Adipocyte (in vitro differentiated cells): ENCODE measurements around the gene KAT6B.
A peak's percentile ranks its signal among the peaks of the same experiment; 100 is the strongest.

ENCODE experiments used
- DNase-seq: peaks from one replicate; pipeline ENCODE4 v3.0.0-alpha.2; 2015; ENCODE audit warnings: low read depth
- H3K27me3 ChIP-seq: replicated peaks from 2 replicates; pipeline ENCODE4 v1.7.0; 2013; ENCODE audit warnings: mild to moderate bottlenecking, low read length, moderate library complexity; ENCODE audit not compliant: control insufficient read depth, insufficient read depth
- H3K36me3 ChIP-seq: 2 replicates; pipeline ENCODE4 v1.7.0; 2013; ENCODE audit warnings: low read length, mild to moderate bottlenecking, moderate library complexity; ENCODE audit not compliant: control insufficient read depth, insufficient read depth, severe bottlenecking
- H3K4me1 ChIP-seq: 2 replicates; pipeline ENCODE4 v1.7.0; 2013; ENCODE audit warnings: mild to moderate bottlenecking, low read length, moderate library complexity; ENCODE audit not compliant: control insufficient read depth, insufficient read depth
- H3K4me3 ChIP-seq: 2 replicates; pipeline ENCODE4 v1.7.0; 2013; ENCODE audit warnings: mild to moderate bottlenecking, low read length, moderate library complexity
- H3K9ac ChIP-seq: 2 replicates; pipeline ENCODE4 v1.7.0; 2013; ENCODE audit warnings: mild to moderate bottlenecking, low read length, moderate library complexity
- H3K9me3 ChIP-seq: 2 replicates; pipeline ENCODE4 v1.7.0; 2013; ENCODE audit warnings: mild to moderate bottlenecking, low read length, moderate library complexity; ENCODE audit not compliant: control insufficient read depth

Gene KAT6B

GRCh38 chr10:75010373-75010772 is 184.0 kb downstream of the KAT6B start:
- DNase-seq, result no peak
- Histone ChIP-seq H3K4me1 (peaks cover 3% of the 10 kb centered on the region), H3K27me3 (no peaks in the 10 kb centered on the region), H3K4me3 (no peak overlapping the region), H3K36me3 (peaks cover 16% of the 10 kb centered on the region), H3K9me3 (no peaks in the 10 kb centered on the region), H3K9ac (no peak overlapping the region)

GRCh38 chr10:75011221-75011620 is 184.8 kb downstream of the KAT6B start:
- no peak for DNase-seq
- Histone ChIP-seq H3K9me3 (no peaks in the 10 kb centered on the region), H3K4me3 (no peak overlapping the region), H3K9ac (no peak overlapping the region), H3K4me1 (peaks cover 3% of the 10 kb centered on the region), H3K27me3 (no peaks in the 10 kb centered on the region), H3K36me3 (peaks cover 12% of the 10 kb centered on the region)

GRCh38 chr10:75012471-75012870 is 186.1 kb downstream of the KAT6B start:
- H3K9ac ChIP-seq, result no peak overlapping the region
- no peak for DNase-seq
- no peaks in the 10 kb centered on the region for H3K9me3 ChIP-seq
- H3K4me3 ChIP-seq, result no peak overlapping the region
- H3K4me1 ChIP-seq, result no peaks in the 10 kb centered on the region
- H3K27me3 ChIP-seq, result no peaks in the 10 kb centered on the region
- peaks cover 12% of the 10 kb centered on the region for H3K36me3 ChIP-seq

GRCh38 chr10:75013007-75013406 is 186.6 kb downstream of the KAT6B start:
- Histone ChIP-seq H3K9ac (no peak overlapping the region), H3K36me3 (peaks cover 14% of the 10 kb centered on the region), H3K4me3 (no peak overlapping the region), H3K9me3 (no peaks in the 10 kb centered on the region), H3K4me1 (no peaks in the 10 kb centered on the region), H3K27me3 (no peaks in the 10 kb centered on the region)
- no peak for DNase-seq

- Histone ChIP-seq H3K4me1 (no peaks in the 10 kb centered on the region), H3K4me3 (no peak overlapping the region), H3K9ac (no peak overlapping the region), H3K9me3 (no peaks in the 10 kb centered on the region), H3K36me3 (peaks cover 19% of the 10 kb centered on the region), H3K27me3 (no peaks in the 10 kb centered on the region)
- no peak for DNase-seq
Measured at GRCh38 chr10:75013522-75013921, 187.1 kb downstream of the KAT6B start.

- Histone ChIP-seq H3K36me3 (peaks cover 19% of the 10 kb centered on the region), H3K9me3 (no peaks in the 10 kb centered on the region), H3K27me3 (no peaks in the 10 kb centered on the region), H3K4me3 (no peak overlapping the region), H3K9ac (no peak overlapping the region), H3K4me1 (no peaks in the 10 kb centered on the region)
- DNase-seq, result no peak
Measured at GRCh38 chr10:75014516-75015230, 188.3 kb downstream of the KAT6B start.

- peaks cover 20% of the 10 kb centered on the region for H3K36me3 ChIP-seq
- no peaks in the 10 kb centered on the region for H3K9me3 ChIP-seq
Measured at GRCh38 chr10:75015442-75015841, 189.0 kb downstream of the KAT6B start.

GRCh38 chr10:75016325-75016724 is 189.9 kb downstream of the KAT6B start:
- Histone ChIP-seq H3K4me3 (no peak overlapping the region), H3K4me1 (no peaks in the 10 kb centered on the region), H3K36me3 (peaks cover 29% of the 10 kb centered on the region), H3K9me3 (no peaks in the 10 kb centered on the region), H3K27me3 (no peaks in the 10 kb centered on the region), H3K9ac (no peak overlapping the region)
- DNase-seq, result no peak

More at GRCh38 chr10:75015442-75015841, 189.0 kb downstream of the KAT6B start:
- no peak for DNase-seq
- H3K9ac ChIP-seq, result no peak overlapping the region
- no peak overlapping the region for H3K4me3 ChIP-seq
- H3K4me1 ChIP-seq, result no peaks in the 10 kb centered on the region
- H3K27me3 ChIP-seq, result no peaks in the 10 kb centered on the region

GRCh38 chr10:75018251-75018650 is 191.9 kb downstream of the KAT6B start:
- no peak overlapping the region for H3K9ac ChIP-seq
- H3K27me3 ChIP-seq, result no peaks in the 10 kb centered on the region
- no peaks in the 10 kb centered on the region for H3K9me3 ChIP-seq
- no peaks in the 10 kb centered on the region for H3K4me1 ChIP-seq
- peaks cover 31% of the 10 kb centered on the region for H3K36me3 ChIP-seq
- H3K4me3 ChIP-seq, result no peak overlapping the region
- DNase-seq, result no peak

GRCh38 chr10:75018686-75019307 is 192.4 kb downstream of the KAT6B start:
- Histone ChIP-seq H3K9ac (no peak overlapping the region), H3K27me3 (no peaks in the 10 kb centered on the region), H3K4me1 (no peaks in the 10 kb centered on the region), H3K36me3 (peaks cover 31% of the 10 kb centered on the region), H3K9me3 (no peaks in the 10 kb centered on the region), H3K4me3 (no peak overlapping the region)
- no peak for DNase-seq

GRCh38 chr10:75019370-75019769 is 193.0 kb downstream of the KAT6B start:
- Histone ChIP-seq H3K4me1 (no peaks in the 10 kb centered on the region), H3K9me3 (no peaks in the 10 kb centered on the region), H3K27me3 (no peaks in the 10 kb centered on the region), H3K36me3 (peaks cover 33% of the 10 kb centered on the region), H3K9ac (no peak overlapping the region), H3K4me3 (no peak overlapping the region)
- DNase-seq, result peak; percentile 56
